ENCODE data around the gene ALKBH8.
"Not testable (repeated sequence)": the region's sequence is repeated elsewhere in the genome, so short reads cannot be mapped to it uniquely, and the experiment has no call there.

Gene ALKBH8

DNA sequence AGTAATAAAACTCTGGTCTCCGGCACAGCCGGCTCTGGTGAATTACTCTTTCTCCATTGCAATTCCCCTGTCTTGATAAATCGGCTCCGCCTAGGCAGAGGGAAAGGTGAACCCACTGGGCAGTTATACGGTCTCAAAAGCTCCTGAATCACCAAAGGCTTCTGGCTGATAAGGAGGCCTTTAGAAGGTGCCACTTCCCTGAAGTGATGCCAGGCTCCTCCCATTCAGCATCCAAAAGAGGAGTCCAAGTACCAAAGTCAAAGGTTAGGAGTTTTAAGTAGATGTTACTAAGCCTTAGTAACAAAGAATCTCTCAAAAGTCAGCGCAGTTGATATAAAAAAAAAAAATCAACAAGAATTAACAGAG lies 11.8 kb upstream of the ALKBH8 start:
- no peak for DNase-seq

GRCh38 chr11:107576497-107577345 lies 11.2 kb upstream of the ALKBH8 start:
- DNase-seq, result peak in 2 of 5 donors; percentile 38 to 46

GRCh38 chr11:107573438-107573837 lies 7.9 kb upstream of the ALKBH8 start:
- DNase-seq, result no peak

- DNase-seq, result no peak
Measured at GRCh38 chr11:107570015-107570414, 4.5 kb upstream of the ALKBH8 start.

DNA sequence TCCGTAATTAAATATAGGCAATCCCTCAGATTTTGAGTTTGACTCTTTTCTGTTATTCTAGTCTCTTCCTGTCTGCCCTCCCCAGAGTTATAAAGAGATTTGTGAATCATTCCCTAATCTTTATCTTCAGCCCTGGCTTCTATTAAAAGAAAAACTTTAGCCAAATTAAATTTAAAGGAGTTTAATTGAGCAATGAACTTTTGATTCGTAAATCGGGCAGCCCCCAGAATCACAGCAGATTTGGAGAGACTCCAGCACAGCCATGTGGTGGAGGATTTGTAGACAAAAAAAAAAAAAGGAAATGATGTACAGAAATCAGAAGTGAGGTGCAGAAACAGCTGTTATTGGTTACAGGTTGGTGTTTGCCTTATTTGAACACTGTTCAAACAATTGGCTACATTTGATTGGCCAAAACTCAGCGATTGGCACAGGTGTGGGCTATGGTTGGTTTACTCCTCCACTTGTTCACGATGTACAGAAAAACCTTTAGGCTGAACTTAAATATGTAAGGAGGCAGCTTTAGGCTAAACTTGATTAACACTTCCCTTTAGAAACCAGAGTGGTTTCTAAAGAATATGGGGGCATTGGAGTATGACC lies 2.3 kb upstream of the ALKBH8 start:
- no peak for DNase-seq

DNA sequence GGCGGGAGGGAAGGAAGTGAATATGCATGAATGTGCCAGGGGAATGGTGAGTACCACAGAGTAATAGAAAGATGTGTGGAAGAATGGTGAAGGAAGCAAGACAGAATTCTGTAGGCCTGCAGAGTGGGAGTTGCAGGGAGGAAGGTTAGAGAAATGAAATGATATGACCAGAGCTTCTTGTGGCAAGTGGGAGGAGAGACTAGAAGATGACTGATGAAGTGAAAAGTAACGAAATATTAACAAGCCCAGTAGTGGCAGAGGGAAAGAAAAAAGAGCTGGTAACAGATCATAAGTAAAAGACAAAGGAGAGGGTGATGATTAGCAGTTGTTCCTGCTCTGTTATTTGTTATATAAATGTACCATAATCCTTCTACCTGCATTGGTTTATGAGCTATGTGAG lies 1.0 kb upstream of the ALKBH8 start:
- DNase-seq, result no peak

GRCh38 chr11:107565955-107566501 lies 493 bp upstream of the ALKBH8 start:
- not testable (repeated sequence) for DNase-seq

GRCh38 chr11:107564877-107565218 lies 687 bp downstream of the ALKBH8 start:
- no peak for DNase-seq

DNA sequence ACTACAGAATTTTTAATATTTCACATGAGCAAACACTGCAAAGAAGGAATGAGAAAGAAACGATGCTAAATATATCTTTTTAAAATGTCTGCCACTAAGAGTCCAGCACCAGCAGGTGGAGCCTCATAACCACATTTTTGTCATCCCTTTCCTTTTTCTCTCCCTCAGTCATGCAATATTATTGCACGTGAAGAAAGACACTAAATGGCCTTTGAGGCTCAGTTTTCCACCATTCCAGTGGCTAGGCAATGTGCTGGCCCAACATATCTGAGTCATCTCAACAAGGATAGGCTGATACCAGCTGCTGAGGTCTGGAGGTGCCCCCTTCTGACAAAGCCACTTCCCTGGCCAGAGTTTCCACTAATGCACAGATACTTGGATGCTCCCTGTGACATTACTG lies 1.8 kb downstream of the ALKBH8 start:
- peak in 3 of 5 donors; percentile 18 to 56 (median 30) for DNase-seq

DNA sequence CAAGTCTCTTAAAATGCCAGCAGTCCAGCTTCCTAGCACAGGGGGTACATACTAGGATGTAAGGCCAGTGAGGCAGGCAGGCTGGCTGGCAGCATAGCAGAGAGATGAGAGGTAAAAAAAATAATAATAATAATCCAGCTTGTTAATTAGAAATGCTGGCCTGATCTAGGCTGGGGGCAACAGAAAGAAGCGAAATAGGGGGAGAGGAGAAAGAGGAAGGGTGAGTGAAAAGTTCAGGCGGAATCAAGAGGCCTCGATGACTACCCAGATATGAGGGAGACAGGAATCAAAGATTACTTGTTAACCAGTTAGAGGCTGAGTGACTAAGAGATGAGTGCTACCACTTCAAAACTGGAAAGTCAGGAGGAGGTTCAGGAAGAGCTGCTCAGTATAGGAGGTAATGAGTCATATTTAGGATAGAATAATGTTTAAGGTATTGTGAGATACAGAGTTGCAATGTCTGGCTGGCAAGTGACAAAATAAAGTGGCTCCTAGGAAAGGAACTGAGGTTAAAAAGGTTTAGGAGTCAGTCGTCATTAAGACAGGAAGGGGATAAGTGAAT lies 2.8 kb downstream of the ALKBH8 start:
- DNase-seq, result no peak

DNA sequence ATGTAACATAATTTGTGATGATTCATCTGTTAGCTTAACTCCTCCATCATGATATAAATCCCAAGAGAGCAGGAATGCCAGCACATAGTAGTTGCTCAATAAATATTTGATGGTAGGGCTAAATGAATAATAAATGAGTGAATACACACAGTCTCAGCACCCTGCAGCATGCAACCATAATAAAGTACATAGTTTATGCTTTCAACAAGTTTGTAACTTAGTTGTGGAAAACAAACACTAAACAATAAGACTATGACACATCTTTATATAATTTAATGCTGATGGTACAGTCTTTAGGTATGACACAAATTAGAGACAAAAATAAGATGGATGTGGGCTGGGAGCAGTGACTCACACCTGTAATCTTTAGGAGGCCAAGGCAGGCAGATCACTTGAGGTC lies 3.8 kb downstream of the ALKBH8 start:
- DNase-seq, result no peak

GRCh38 chr11:107550304-107550703 lies 15.2 kb downstream of the ALKBH8 start:
- DNase-seq, result no peak

DNA sequence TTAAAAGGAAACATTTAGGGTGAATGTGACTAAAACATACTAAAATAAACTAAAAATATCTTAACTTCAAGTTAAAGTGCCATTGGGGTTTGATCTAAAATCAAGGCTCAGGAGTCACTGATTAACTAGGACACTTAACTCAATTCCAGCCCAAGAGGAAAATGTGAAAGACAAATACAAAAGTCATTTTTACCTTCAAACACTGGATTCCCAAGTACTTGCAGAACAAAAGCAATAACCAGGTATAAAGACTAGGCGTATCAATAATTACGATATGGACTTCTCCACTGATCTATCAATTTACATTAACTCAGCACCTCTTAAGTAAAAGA lies 15.6 kb downstream of the ALKBH8 start:
- DNase-seq, result no peak

GRCh38 chr11:107549253-107549953 lies 16.1 kb downstream of the ALKBH8 start:
- peak in 2 of 5 donors; percentile 15 to 35 for DNase-seq

DNA sequence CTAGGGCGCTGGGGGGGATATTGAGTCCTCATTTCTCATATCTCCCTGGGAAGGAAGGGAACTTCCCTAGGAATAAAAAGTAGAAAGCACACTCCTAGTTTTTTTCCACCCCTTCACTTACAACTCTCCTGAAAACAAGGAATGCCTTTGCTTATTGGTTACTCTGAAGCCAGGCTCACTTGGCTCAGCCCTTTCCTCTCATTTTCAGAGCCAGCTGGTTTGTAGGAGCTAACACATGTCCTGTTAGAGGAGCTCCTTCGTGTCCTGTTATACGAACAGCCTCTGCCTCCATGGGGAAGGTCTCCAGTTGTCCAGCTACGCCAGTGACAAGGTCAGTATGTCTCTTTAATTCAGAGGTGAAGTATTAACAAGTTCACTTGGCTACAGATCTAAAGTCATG lies 17.6 kb downstream of the ALKBH8 start:
- no peak for DNase-seq

- no peak for DNase-seq
Measured at GRCh38 chr11:107545101-107545514, 20.4 kb downstream of the ALKBH8 start.

GRCh38 chr11:107538821-107539220 lies 26.7 kb downstream of the ALKBH8 start:
- no peak for DNase-seq

DNA sequence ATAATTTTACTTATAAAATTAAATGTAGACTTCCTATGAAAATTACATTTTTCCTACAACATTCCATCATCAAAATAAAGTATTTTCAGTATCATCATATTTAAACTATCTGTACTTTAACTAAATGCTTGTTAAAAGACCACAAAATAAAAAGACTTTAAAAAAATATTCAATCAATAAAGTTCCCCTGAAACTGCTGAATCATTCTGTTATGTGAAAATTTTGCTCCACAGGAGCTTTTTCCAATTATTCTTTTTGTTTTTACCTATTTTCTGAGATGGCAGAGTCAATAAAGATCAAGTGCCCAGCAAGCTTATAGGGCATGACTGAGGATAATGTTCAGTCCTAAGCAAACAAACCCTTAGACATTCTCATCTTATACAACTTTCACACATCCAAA lies 27.3 kb downstream of the ALKBH8 start:
- no peak for DNase-seq

DNA sequence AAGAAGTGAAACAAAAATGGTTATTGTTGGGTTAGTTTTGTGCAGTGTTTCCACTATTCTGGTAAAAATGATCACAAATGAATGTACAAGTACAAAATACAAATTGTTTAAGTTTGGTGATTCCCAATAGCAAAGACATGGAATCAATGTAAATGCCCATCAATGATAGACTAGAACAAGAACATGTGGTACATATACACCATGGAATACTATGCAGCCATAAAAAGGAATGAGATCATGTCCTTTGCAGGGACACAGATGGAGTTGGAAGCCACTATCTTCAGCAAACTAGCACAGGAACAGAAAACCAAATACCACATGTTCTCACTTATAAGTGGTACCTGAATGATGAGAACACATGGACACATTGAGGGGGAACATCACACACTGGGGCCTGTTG lies 28.4 kb downstream of the ALKBH8 start:
- not testable (repeated sequence) for DNase-seq

DNA sequence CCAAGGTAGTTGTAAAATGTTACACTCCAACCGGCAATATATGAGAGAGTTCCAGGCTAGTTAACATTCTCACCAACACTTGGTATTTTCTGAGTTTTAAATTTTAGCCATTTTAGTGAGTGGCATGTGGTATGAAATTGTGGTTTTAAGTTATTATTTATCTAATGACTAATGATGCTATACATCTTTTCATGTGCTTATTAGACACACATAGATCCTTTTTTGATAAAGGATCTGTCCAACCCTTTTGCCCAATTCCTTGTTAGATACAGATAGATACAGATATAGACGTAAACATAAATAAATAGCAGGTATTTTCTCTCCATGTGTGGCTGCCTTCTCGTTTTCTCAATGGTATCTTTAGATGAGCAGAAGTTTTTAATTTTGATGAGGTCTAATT lies 39.3 kb downstream of the ALKBH8 start:
- DNase-seq, result no peak

DNA sequence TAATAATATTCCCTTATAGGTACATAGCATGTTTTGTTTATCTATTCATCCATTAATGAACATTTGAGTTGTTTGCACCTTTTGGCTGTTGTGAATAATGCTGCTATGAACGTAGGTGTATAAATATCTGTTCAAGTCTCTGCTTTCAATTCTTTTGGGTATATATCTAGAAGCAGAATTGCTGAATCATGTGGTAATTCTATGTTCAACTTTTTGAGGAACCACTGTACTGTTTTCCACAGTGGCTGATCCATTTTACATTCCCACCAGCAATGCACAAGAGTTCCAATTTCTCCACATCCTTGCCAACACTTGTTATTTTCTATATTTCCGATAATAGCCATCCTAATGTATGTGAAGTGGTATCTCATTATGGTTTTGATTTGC lies 56.7 kb downstream of the ALKBH8 start:
- DNase-seq, result no peak

DNA sequence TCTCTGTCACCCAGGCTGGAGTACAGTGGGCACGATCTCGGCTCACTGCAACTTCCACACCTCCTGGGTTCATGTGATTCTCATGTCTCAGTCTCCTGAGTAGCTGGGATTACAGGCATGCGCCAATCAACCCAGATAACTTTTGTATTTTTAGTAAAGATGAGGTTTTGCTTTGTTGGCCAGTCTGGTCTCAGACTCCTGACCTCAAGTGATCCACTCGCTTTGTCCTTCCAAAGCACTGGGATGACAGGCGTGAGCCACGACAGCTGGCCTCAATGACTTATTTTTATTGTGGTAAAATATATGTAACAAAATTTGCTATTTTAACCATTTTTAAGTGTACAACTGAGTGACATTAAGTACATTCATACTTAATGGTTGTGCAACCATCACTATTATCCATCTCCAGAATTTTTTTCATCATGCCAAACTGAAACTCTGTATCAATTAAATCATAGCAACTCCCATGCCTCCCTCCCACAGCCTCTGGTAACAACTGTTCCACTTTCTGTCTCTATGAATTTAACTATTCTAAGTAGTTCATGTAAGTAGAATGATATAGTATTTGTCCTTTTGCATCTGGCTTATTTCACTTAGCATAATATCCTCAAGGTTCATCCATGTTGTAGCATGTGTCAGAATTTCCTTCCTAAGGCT lies 57.2 kb downstream of the ALKBH8 start:
- no peak for DNase-seq

- no peak for DNase-seq
Measured at GRCh38 chr11:107505647-107506225, 59.8 kb downstream of the ALKBH8 start.

Data from T-helper 1 cell (primary cell).